Measurements from ENCODE around the gene ZBTB45. TPM values are rescaled to one million over a fixed set of nuclear protein-coding genes. Genes with fewer than 3 reads are reported as not detected.

Gene ZBTB45
- total RNA-seq, 4 donors from 2014 or later: 0.88 to 17.8 (median 3.8) TPM

- Histone ChIP-seq H3K4me3 (no peak overlapping the region), H3K27ac (no peak overlapping the region), H3K36me3 (no peaks in the 10 kb centered on the region), H3K9me3 (no peaks in the 10 kb centered on the region), H3K4me1 (no peaks in the 10 kb centered on the region), H3K27me3 (no peaks in the 10 kb centered on the region)
- no peak for TF ChIP-seq CTCF (IDR thresholded peaks at IDR 0.05)
- TF ChIP-seq POLR2A (IDR thresholded peaks at IDR 0.05): no peak
- no peak for DNase-seq
- intact Hi-C loops (cut with DNase I; ENCODE audit: low total_unique reads): no loop called here
Measured at GRCh38 chr19:58529405-58529804, 9.8 kb upstream of the ZBTB45 start.

GRCh38 chr19:58522709-58523108, 3.1 kb upstream of the ZBTB45 start:
- Histone ChIP-seq H3K27ac (no peak overlapping the region), H3K9me3 (no peaks in the 10 kb centered on the region), H3K4me3 (no peak overlapping the region), H3K4me1 (peaks cover 0 to 12% of the 10 kb centered on the region in 2 donors), H3K36me3 (no peaks in the 10 kb centered on the region), H3K27me3 (no peaks in the 10 kb centered on the region)
- DNase-seq: no peak
- TF ChIP-seq CTCF (IDR thresholded peaks at IDR 0.05) (no peak), POLR2A (IDR thresholded peaks at IDR 0.05) (no peak)
- intact Hi-C loops (cut with DNase I; ENCODE audit: low total_unique reads): no loop called here

DNA sequence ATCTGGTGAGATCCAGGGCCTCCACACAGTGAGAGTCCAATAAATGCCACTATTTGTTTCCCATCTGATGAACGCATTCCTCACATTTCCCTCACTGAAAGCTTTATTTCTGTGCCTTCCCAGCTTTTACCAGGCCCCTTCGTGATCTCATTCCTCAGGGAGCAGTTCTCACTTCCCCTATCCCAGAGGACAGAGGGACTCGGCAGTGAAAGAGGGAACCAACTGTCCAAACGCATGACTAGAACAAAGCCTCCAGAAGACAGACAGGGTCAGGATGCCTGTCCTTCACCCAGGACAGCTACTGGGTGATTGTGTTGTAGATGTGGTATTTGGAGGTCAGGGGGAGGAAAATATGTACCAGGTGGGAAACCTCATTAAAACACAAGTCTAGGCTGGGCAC, 2.0 kb upstream of the ZBTB45 start:
- intact Hi-C loops (cut with DNase I; ENCODE audit: low total_unique reads): no loop called here
- no peak for TF ChIP-seq POLR2A (IDR thresholded peaks at IDR 0.05)
- no peak for TF ChIP-seq CTCF (IDR thresholded peaks at IDR 0.05)
- H3K27ac ChIP-seq: no peak overlapping the region

DNA sequence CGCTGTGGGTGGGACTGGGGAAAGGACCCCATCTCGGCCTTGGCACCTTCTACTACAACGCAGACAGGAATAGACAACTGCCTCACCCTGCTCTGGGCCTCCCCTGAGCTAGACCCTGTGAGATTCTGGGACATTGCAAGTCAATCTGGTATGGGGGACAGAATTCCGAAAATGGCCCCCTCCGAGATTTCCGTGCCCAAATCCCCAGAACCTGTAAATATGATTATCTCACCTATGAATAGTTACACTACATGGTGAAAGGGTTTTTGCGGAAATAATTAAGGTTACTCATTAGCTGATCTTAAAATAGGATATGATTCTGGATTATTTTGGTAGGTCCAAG, 618 bp upstream of the ZBTB45 start:
- Histone ChIP-seq H3K9me3 (no peaks in the 10 kb centered on the region), H3K27ac (peak overlapping the region; percentile 89 to 96), H3K36me3 (no peaks in the 10 kb centered on the region), H3K4me3 (peak overlapping the region; percentile 88 to 89), H3K27me3 (no peaks in the 10 kb centered on the region), H3K4me1 (peaks cover 0 to 12% of the 10 kb centered on the region in 2 donors)
- intact Hi-C loops (cut with DNase I; ENCODE audit: low total_unique reads): no loop called here
- DNase-seq: no peak
- no peak for TF ChIP-seq POLR2A (IDR thresholded peaks at IDR 0.05)
- no peak for TF ChIP-seq CTCF (IDR thresholded peaks at IDR 0.05)

More for the DNA sequence above, 2.0 kb upstream of the ZBTB45 start:
- Histone ChIP-seq H3K36me3 (no peaks in the 10 kb centered on the region), H3K9me3 (no peaks in the 10 kb centered on the region), H3K4me3 (no peak overlapping the region), H3K27me3 (no peaks in the 10 kb centered on the region), H3K4me1 (peaks cover 0 to 12% of the 10 kb centered on the region in 2 donors)
- no peak for DNase-seq

- H3K27me3 ChIP-seq: no peaks in the 10 kb centered on the region
- H3K4me3 ChIP-seq: peak overlapping the region; percentile 88 to 89
- no peaks in the 10 kb centered on the region for H3K36me3 ChIP-seq
- DNase-seq: peak; percentile 49 to 66
- intact Hi-C loops (cut with DNase I; ENCODE audit: low total_unique reads): no loop called here
- TF ChIP-seq POLR2A (IDR thresholded peaks at IDR 0.05): no peak
- peak; percentile 29 to 70 (median 66) for TF ChIP-seq CTCF (IDR thresholded peaks at IDR 0.05)
- H3K9me3 ChIP-seq: no peaks in the 10 kb centered on the region
- H3K4me1 ChIP-seq: peaks cover 0 to 12% of the 10 kb centered on the region in 2 donors
- peak overlapping the region; percentile 89 to 96 for H3K27ac ChIP-seq
Measured at GRCh38 chr19:58519087-58519354, 589 bp downstream of the ZBTB45 start.

Data from uterus (tissue), 4 donors.